NCI-H2196 (cell line): ENCODE measurements around the gene GLDN.

Experiments
- DNase-seq: peaks from one replicate; lab custom pipeline; 2025; ENCODE audit not compliant: unreplicated experiment; lab: John Stamatoyannopoulos, UW

Gene GLDN

GRCh38 chr15:51356147-51356546 is 14.7 kb downstream of the GLDN start:
- no peak for DNase-seq

- DNase-seq: no peak
Observed at GRCh38 chr15:51356983-51357382, 15.5 kb downstream of the GLDN start.

- DNase-seq: no peak
Observed at GRCh38 chr15:51359981-51360380, 18.5 kb downstream of the GLDN start.

GRCh38 chr15:51363383-51363782 is 21.9 kb downstream of the GLDN start:
- no peak for DNase-seq

GRCh38 chr15:51365417-51365816 is 24.0 kb downstream of the GLDN start:
- no peak for DNase-seq

GRCh38 chr15:51366071-51366470 is 24.6 kb downstream of the GLDN start:
- no peak for DNase-seq

GRCh38 chr15:51366920-51367319 is 25.5 kb downstream of the GLDN start:
- peak; percentile 52 for DNase-seq

GRCh38 chr15:51367322-51367976 is 26.0 kb downstream of the GLDN start:
- no peak for DNase-seq

GRCh38 chr15:51368307-51368706 is 26.9 kb downstream of the GLDN start:
- DNase-seq: no peak

GRCh38 chr15:51368751-51369450 is 27.4 kb downstream of the GLDN start:
- DNase-seq: no peak

GRCh38 chr15:51369451-51369761 is 28.0 kb downstream of the GLDN start:
- no peak for DNase-seq

- DNase-seq: no peak
Observed at GRCh38 chr15:51371266-51371665, 29.8 kb downstream of the GLDN start.

- DNase-seq: no peak
Observed at GRCh38 chr15:51374131-51374530, 32.7 kb downstream of the GLDN start.

GRCh38 chr15:51375966-51376640 is 34.6 kb downstream of the GLDN start:
- DNase-seq: no peak

GRCh38 chr15:51377038-51377786 is 35.8 kb downstream of the GLDN start:
- no peak for DNase-seq

- DNase-seq: no peak
Observed at GRCh38 chr15:51378406-51378805, 37.0 kb downstream of the GLDN start.

GRCh38 chr15:51379390-51379789 is 37.9 kb downstream of the GLDN start:
- DNase-seq: no peak

- DNase-seq: peak; percentile 62
Observed at GRCh38 chr15:51380999-51381806, 39.7 kb downstream of the GLDN start.

GRCh38 chr15:51382787-51383186 is 41.3 kb downstream of the GLDN start:
- peak; percentile 5 for DNase-seq

GRCh38 chr15:51386029-51386428 is 44.6 kb downstream of the GLDN start:
- DNase-seq: no peak

- DNase-seq: no peak
Observed at GRCh38 chr15:51386486-51386885, 45.0 kb downstream of the GLDN start.
